GM12878 (cell line): ENCODE data around the gene GSPT1. TPM values are rescaled to one million over a fixed set of nuclear protein-coding genes. Genes with fewer than 3 reads are reported as not detected.

Source experiments
- ATAC-seq: fragments of 200-7000 bp; cut with Tn5 transposase; 3 replicates; pipeline ENCODE4 v1.9.1; 2020; ENCODE audit warnings: mild to moderate bottlenecking, moderate library complexity
- BruUV-seq: library from RNA; stranded (reverse); fragments of 400-500 nt; replicated peaks from 2 replicates; lab custom pipeline; 2021; lab: Mats Ljungman, UMichigan
- CTCF ChIA-PET: fragments of 300-600 bp; sonication (Branson Sonifier 250); formaldehyde crosslinking; extraction: SDS; loops from one replicate; lab custom pipeline; 2021; ENCODE audit warnings: inconsistent platforms; lab: Yijun Ruan, JAX
- POLR2A ChIA-PET: fragments of 350-600 bp; formaldehyde crosslinking; extraction: SDS; loops from one replicate; lab custom pipeline; 2021; ENCODE audit warnings: inconsistent platforms; lab: Charles Lee
- RAD21 ChIA-PET: fragments of 300-600 bp; sonication (Branson Sonifier 250); formaldehyde crosslinking; loops from one replicate; lab custom pipeline; 2023; ENCODE audit warnings: antibody characterized with exemption; ENCODE audit not compliant: unreplicated experiment; lab: Charles Lee
- SMC1A ChIA-PET: fragments of 300-600 bp; sonication (Branson Sonifier 250); formaldehyde crosslinking; loops from one replicate; lab custom pipeline; 2023; ENCODE audit not compliant: unreplicated experiment, uncharacterized antibody; lab: Charles Lee
- DNase-seq: peaks from one replicate; pipeline ENCODE4 v3.0.0-alpha.2; 2011; ENCODE audit warnings: low read depth, low spot score
- FAIRE-seq: peaks from 3 replicates; lab custom pipeline; 2011; peaks lifted over from hg19 to GRCh38; lab: Jason Lieb, UNC
- H2AFZ ChIP-seq: 2 replicates; pipeline ENCODE4 v1.6.0; 2011; ENCODE audit warnings: low read depth, low read length, control low read depth; ENCODE audit not compliant: control insufficient read depth
- H3K27ac ChIP-seq: 2 replicates; pipeline ENCODE4 v1.5.1; 2011; ENCODE audit warnings: control low read depth; ENCODE audit not compliant: control insufficient read depth, insufficient read depth
- H3K27me3 ChIP-seq, 2 experiments: replicated peaks in 1 of 2; 2 replicates each; pipeline versions ENCODE4 v1.6.0 to v1.6.1; 2011; ENCODE audit warnings: low read length in 1 of 2; ENCODE audit not compliant: control insufficient read depth in 2 of 2, insufficient read depth in 2 of 2
- H3K36me3 ChIP-seq, 2 experiments: 2 replicates each; pipeline ENCODE4 v1.5.1; 2011; ENCODE audit warnings: low read length in 1 of 2; ENCODE audit not compliant: control insufficient read depth in 2 of 2, insufficient read depth in 2 of 2
- H3K4me1 ChIP-seq: 2 replicates; pipeline ENCODE4 v1.6.1; 2011; ENCODE audit warnings: mild to moderate bottlenecking, low read length, moderate library complexity, mixed read lengths; ENCODE audit not compliant: control insufficient read depth, insufficient read depth
- H3K4me2 ChIP-seq: 2 replicates; pipeline ENCODE4 v1.6.0; 2011; ENCODE audit warnings: control low read depth; ENCODE audit not compliant: control insufficient read depth, insufficient read depth
- H3K4me3 ChIP-seq: fragments of 200-600 bp; sonication (generic); 2 replicates; pipeline ENCODE4 v1.5.1; 2016
- H3K79me2 ChIP-seq: 2 replicates; pipeline ENCODE4 v1.6.0; 2011; ENCODE audit warnings: low read length; ENCODE audit not compliant: control insufficient read depth, insufficient read depth
- H3K9ac ChIP-seq: 2 replicates; pipeline ENCODE4 v1.8.0; 2011; ENCODE audit warnings: low read length, control low read depth, mixed read lengths; ENCODE audit not compliant: control insufficient read depth, insufficient read depth
- H3K9me3 ChIP-seq: replicated peaks from 3 replicates; pipeline ENCODE4 v1.5.1; 2011; ENCODE audit warnings: mild to moderate bottlenecking, low read length; ENCODE audit not compliant: control insufficient read depth, insufficient read depth
- H4K20me1 ChIP-seq: 2 replicates; pipeline ENCODE4 v1.6.0; 2011; ENCODE audit not compliant: control insufficient read depth, insufficient read depth
- DPF2 ChIP-seq: fragments of 450-650 bp; IDR thresholded peaks from 2 replicates; pipeline ENCODE4 v1.6.1; 2017; ENCODE audit warnings: mild to moderate bottlenecking
- POLR2A ChIP-seq: IDR thresholded peaks from 2 replicates; pipeline ENCODE4 v1.6.1; 2011; ENCODE audit warnings: low read depth, mild to moderate bottlenecking, low read length
- POLR2AphosphoS5 ChIP-seq: IDR thresholded peaks from 2 replicates; pipeline ENCODE4 v1.6.1; 2011; ENCODE audit warnings: mild to moderate bottlenecking, low read length, inconsistent platforms
- WGBS: methylation state at CpG from one replicate; pipeline ENCODE4 v1.1.6; 2016; ENCODE audit warnings: low lambda C conversion rate; ENCODE audit not compliant: insufficient replicate concordance, insufficient coverage; ENCODE audit errors: missing lambda C conversion rate; 5-methylcytosine and 5-hydroxymethylcytosine counted together
- in situ Hi-C: fragments of 300-500 bp; cut with MboI; formaldehyde crosslinking; loops from 9 replicates; pipeline ENCODE4 v1.14.3; 2018; ENCODE audit warnings: mixed read lengths
- intact Hi-C: fragments of 100-400 bp; cut with micrococcal nuclease; formaldehyde crosslinking; loops from one replicate; pipeline ENCODE4 v1.14.2; 2022; ENCODE audit not compliant: unreplicated experiment
- polyA plus RNA-seq, 11 experiments: library from polyadenylated mRNA; depleted of rRNA in 4 of 11; unstranded in 6 of 11; stranded (reverse) in 5 of 11; fragments of >200 nt; fragmentation: Nextera tagmentation in 4 of 11; fragmentation: Illumina TruSeq in 1 of 11; extraction: Ambion mirVana in 4 of 11; extraction: Trizol in 1 of 11; gene quantifications; 1 replicate in 1 of 11; 2 replicates in 10 of 11; pipeline versions ENCODE4 v1.2.1 to v1.2.3, GENCODE V29; 2011 to 2016; ENCODE audit warnings: inconsistent platforms in 2 of 11, missing spikeins in 2 of 11, low read depth in 1 of 11
- total RNA-seq, 4 experiments: library from RNA; depleted of rRNA in 3 of 4; stranded (reverse); fragments of >200 nt in 3 of 4; fragmentation: Illumina TruSeq in 1 of 4; extraction: Trizol in 1 of 4; gene quantifications; 2 replicates each; pipeline versions ENCODE4 v1.2.1 to v1.2.3, GENCODE V29; 2013 to 2021
- TF ChIP-seq, protein P1 (sequence below): IDR thresholded peaks from 2 replicates; pipeline ENCODE4 v1.6.1; 2012; ENCODE audit warnings: mild to moderate bottlenecking, low read depth, low read length

The GSPT1 gene
- total and polyA plus RNA-seq, 10 of the 15 experiments (the other 5 are each of a cell fraction or from before 2014, with no cell fraction given) = 46.7 to 181 (median 99.6) TPM

DNA sequence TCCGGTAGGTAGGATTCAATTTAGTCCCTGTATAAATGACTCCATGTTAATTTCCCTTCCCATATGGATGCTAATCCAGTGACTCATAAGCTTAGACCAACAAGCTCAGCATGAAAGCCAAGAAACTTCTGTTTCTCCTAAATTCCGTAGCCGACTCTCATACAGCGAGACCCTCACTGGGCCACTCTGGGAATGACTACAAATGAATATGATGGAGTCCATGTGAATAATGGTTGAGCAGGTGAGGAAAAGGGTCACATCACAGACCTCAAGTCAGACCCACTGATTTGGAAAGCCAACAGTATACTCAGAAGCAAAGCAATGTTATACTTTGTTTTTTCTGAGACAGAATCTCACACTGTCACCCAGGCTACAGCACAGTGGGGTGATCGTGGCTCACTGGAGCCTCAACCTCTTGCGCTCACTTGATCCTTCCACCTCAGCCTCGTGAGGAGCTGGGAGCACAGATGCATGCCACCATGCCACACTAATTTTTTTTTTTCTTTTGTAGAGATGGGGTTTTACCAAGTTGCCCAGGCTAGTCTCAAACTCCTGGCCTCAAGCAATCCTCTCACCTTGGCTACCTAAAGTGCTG lies 79.0 kb downstream of the GSPT1 start:
- TF ChIP-seq, protein P1, sequence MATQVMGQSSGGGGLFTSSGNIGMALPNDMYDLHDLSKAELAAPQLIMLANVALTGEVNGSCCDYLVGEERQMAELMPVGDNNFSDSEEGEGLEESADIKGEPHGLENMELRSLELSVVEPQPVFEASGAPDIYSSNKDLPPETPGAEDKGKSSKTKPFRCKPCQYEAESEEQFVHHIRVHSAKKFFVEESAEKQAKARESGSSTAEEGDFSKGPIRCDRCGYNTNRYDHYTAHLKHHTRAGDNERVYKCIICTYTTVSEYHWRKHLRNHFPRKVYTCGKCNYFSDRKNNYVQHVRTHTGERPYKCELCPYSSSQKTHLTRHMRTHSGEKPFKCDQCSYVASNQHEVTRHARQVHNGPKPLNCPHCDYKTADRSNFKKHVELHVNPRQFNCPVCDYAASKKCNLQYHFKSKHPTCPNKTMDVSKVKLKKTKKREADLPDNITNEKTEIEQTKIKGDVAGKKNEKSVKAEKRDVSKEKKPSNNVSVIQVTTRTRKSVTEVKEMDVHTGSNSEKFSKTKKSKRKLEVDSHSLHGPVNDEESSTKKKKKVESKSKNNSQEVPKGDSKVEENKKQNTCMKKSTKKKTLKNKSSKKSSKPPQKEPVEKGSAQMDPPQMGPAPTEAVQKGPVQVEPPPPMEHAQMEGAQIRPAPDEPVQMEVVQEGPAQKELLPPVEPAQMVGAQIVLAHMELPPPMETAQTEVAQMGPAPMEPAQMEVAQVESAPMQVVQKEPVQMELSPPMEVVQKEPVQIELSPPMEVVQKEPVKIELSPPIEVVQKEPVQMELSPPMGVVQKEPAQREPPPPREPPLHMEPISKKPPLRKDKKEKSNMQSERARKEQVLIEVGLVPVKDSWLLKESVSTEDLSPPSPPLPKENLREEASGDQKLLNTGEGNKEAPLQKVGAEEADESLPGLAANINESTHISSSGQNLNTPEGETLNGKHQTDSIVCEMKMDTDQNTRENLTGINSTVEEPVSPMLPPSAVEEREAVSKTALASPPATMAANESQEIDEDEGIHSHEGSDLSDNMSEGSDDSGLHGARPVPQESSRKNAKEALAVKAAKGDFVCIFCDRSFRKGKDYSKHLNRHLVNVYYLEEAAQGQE = no peak
- no peak for TF ChIP-seq DPF2
- peak; percentile 32; the same call in 1 of the 2 replicates for TF ChIP-seq POLR2AphosphoS5
- peak; percentile 55; the same call in 1 of the 2 replicates for TF ChIP-seq POLR2A
- SMC1A ChIA-PET = interaction anchor here (1.4 kb wide), 1 partner anchor 11 kb away, joined by 5 read pairs; no protein-coding TSS in a partner anchor
- Histone ChIP-seq H2AFZ (no peak overlapping the region), H3K9me3 (no peaks in the 10 kb centered on the region), H3K4me2 (no peak overlapping the region), H3K4me3 (no peak overlapping the region), H3K27me3 (no peaks in the 10 kb centered on the region), H3K4me1 (no peaks in the 10 kb centered on the region), H3K9ac (no peak overlapping the region), H3K79me2 (no peaks in the 10 kb centered on the region), H4K20me1 (no peaks in the 10 kb centered on the region), H3K36me3 (peaks cover 7 to 19% of the 10 kb centered on the region in 2 experiments), H3K27ac (no peak overlapping the region)
- in situ Hi-C loops (no loop called here), intact Hi-C loops (no loop called here)
- no TSS peak for BruUV-seq
- WGBS = 99% methylated on average over 7 of the region's 7 CpGs
- FAIRE-seq = no peak
- POLR2A ChIA-PET = no interaction called here
- no peak for DNase-seq
- RAD21 ChIA-PET = no interaction called here
- CTCF ChIA-PET = no interaction called here
- peak; percentile 43 for ATAC-seq
